GM19467 (cell line): ENCODE results near the gene RNF20.
A peak's percentile ranks its signal among the peaks of the same experiment; 100 is the strongest.
"Not testable (repeated sequence)": the region's sequence is repeated elsewhere in the genome, so short reads cannot be mapped to it uniquely, and the experiment has no call there.

Experiments
- ATAC-seq: cut with Tn5 transposase; IDR thresholded peaks from one replicate; pipeline ENCODE4 v1.9.1; 2021; ENCODE audit warnings: mild to moderate bottlenecking, moderate library complexity; ENCODE audit not compliant: unreplicated experiment

RNF20 gene

GRCh38 chr9:101533334-101534204 is at the start of gene RNF20:
TSS of gene RNF20 (plus strand) at chr9:101533853. CDS start at chr9:101535424, 1,571 bp downstream.
- ATAC-seq, result peak; percentile 98

GRCh38 chr9:101484046-101484445 is 49.6 kb upstream of the RNF20 start:
- no peak for ATAC-seq

GRCh38 chr9:101485924-101486692 is 47.5 kb upstream of the RNF20 start:
- no peak for ATAC-seq

- no peak for ATAC-seq
These were observed 46.8 kb upstream of the RNF20 start for GRCh38 chr9:101486693-101487442.

- no peak for ATAC-seq
These were observed 46.2 kb upstream of the RNF20 start for GRCh38 chr9:101487443-101487840.

- ATAC-seq, result no peak
These were observed 37.8 kb upstream of the RNF20 start for GRCh38 chr9:101495810-101496209.

- ATAC-seq, result no peak
These were observed 35.3 kb upstream of the RNF20 start for GRCh38 chr9:101498323-101498722.

GRCh38 chr9:101504188-101504587 is 29.5 kb upstream of the RNF20 start:
- no peak for ATAC-seq

GRCh38 chr9:101508211-101508610 is 25.4 kb upstream of the RNF20 start:
- ATAC-seq, result no peak

GRCh38 chr9:101509572-101509971 is 24.1 kb upstream of the RNF20 start:
- no peak for ATAC-seq

- no peak for ATAC-seq
These were observed 23.2 kb upstream of the RNF20 start for GRCh38 chr9:101510459-101510858.

- ATAC-seq, result no peak
These were observed 22.6 kb upstream of the RNF20 start for GRCh38 chr9:101511009-101511408.

GRCh38 chr9:101512116-101512515 is 21.5 kb upstream of the RNF20 start:
- ATAC-seq, result no peak

- ATAC-seq, result no peak
These were observed 20.3 kb upstream of the RNF20 start for GRCh38 chr9:101513351-101513750.

GRCh38 chr9:101514071-101514470 is 19.6 kb upstream of the RNF20 start:
- no peak for ATAC-seq

GRCh38 chr9:101516655-101517054 is 17.0 kb upstream of the RNF20 start:
- ATAC-seq, result no peak

- not testable (repeated sequence) for ATAC-seq
These were observed 15.2 kb upstream of the RNF20 start for GRCh38 chr9:101518489-101518888.

- ATAC-seq, result no peak
These were observed 9.3 kb upstream of the RNF20 start for GRCh38 chr9:101524371-101524770.

GRCh38 chr9:101527066-101527465 is 6.6 kb upstream of the RNF20 start:
- ATAC-seq, result no peak

GRCh38 chr9:101528015-101528414 is 5.6 kb upstream of the RNF20 start:
- ATAC-seq, result no peak

- peak; percentile 39 for ATAC-seq
These were observed 3.5 kb upstream of the RNF20 start for GRCh38 chr9:101530076-101530711.
